DND-41 (cell line): ENCODE measurements around the gene PHF2.

Source experiments
- ATAC-seq: fragments of 200-7000 bp; cut with Tn5 transposase; 3 replicates; pipeline ENCODE4 v1.9.1; 2021; ENCODE audit warnings: low read depth; ENCODE audit not compliant: insufficient read depth
- DNase-seq: peaks from one replicate; pipeline ENCODE4 v3.0.0-alpha.2; 2020
- H2AFZ ChIP-seq: 2 replicates; pipeline ENCODE4 v1.6.0; 2012; ENCODE audit warnings: low read depth, low read length
- H3K27ac ChIP-seq: 2 replicates; pipeline ENCODE4 v1.5.1; 2012; ENCODE audit warnings: low read length, inconsistent platforms
- H3K27me3 ChIP-seq: fragments of 200-600 bp; sonication (generic); 2 replicates; pipeline ENCODE4 v1.6.0; 2012; ENCODE audit warnings: low read length, mild to moderate bottlenecking, inconsistent platforms; ENCODE audit not compliant: insufficient read depth, poor library complexity
- H3K36me3 ChIP-seq: 2 replicates; pipeline ENCODE4 v1.5.1; 2012; ENCODE audit warnings: low read length, inconsistent platforms; ENCODE audit not compliant: insufficient read depth
- H3K4me1 ChIP-seq: 2 replicates; pipeline ENCODE4 v1.5.1; 2012; ENCODE audit warnings: mild to moderate bottlenecking, low read length; ENCODE audit not compliant: insufficient read depth
- H3K4me2 ChIP-seq: 2 replicates; pipeline ENCODE4 v1.6.0; 2012; ENCODE audit warnings: mild to moderate bottlenecking, moderate library complexity, low read length, inconsistent platforms; ENCODE audit not compliant: insufficient read depth
- H3K4me3 ChIP-seq, 2 experiments: fragments of 200-600 bp in 1 of 2; shearing (Covaris generic) in 1 of 2; 2 replicates each; pipeline ENCODE4 v1.5.1; 2012 to 2016; ENCODE audit warnings: inconsistent platforms in 2 of 2, low read length in 2 of 2, mild to moderate bottlenecking in 2 of 2, low read depth in 1 of 2, moderate library complexity in 1 of 2
- H3K79me2 ChIP-seq: 2 replicates; pipeline ENCODE4 v1.6.0; 2012; ENCODE audit warnings: low read length, inconsistent platforms; ENCODE audit not compliant: insufficient read depth
- H3K9ac ChIP-seq: 2 replicates; pipeline ENCODE4 v1.6.0; 2012; ENCODE audit warnings: low read depth, mild to moderate bottlenecking, inconsistent platforms, low read length, moderate library complexity
- H3K9me3 ChIP-seq: 2 replicates; pipeline ENCODE4 v1.5.1; 2012; ENCODE audit warnings: low read length, moderate library complexity, mild to moderate bottlenecking, inconsistent platforms; ENCODE audit not compliant: insufficient read depth, severe bottlenecking
- H4K20me1 ChIP-seq: 2 replicates; pipeline ENCODE4 v1.6.0; 2012; ENCODE audit warnings: low read length; ENCODE audit not compliant: insufficient read depth
- EZH2 ChIP-seq: IDR thresholded peaks from 3 replicates; pipeline ENCODE4 v1.6.1; 2012; ENCODE audit warnings: borderline replicate concordance, low read depth, mild to moderate bottlenecking, moderate library complexity, low read length, inconsistent platforms; ENCODE audit not compliant: severe bottlenecking
- TF ChIP-seq, protein P1 (sequence below): IDR thresholded peaks from 2 replicates; pipeline ENCODE4 v1.5.1; 2012; ENCODE audit warnings: borderline replicate concordance, low read length, moderate library complexity, mild to moderate bottlenecking; ENCODE audit not compliant: poor library complexity, severe bottlenecking; ENCODE audit errors: extremely low read depth

PHF2 gene

GRCh38 chr9:93679536-93680442 is 103.4 kb downstream of the PHF2 start:
- Histone ChIP-seq H2AFZ (no peak overlapping the region), H3K79me2 (no peaks in the 10 kb centered on the region), H4K20me1 (no peaks in the 10 kb centered on the region), H3K4me2 (no peak overlapping the region), H3K4me3 (no peak overlapping the region), H3K9me3 (no peaks in the 10 kb centered on the region), H3K27ac (no peak overlapping the region), H3K27me3 (no peaks in the 10 kb centered on the region), H3K4me1 (no peaks in the 10 kb centered on the region), H3K36me3 (peaks cover 32% of the 10 kb centered on the region), H3K9ac (no peak overlapping the region)
- no peak for ATAC-seq
- TF ChIP-seq EZH2, result no peak
- TF ChIP-seq, protein P1, sequence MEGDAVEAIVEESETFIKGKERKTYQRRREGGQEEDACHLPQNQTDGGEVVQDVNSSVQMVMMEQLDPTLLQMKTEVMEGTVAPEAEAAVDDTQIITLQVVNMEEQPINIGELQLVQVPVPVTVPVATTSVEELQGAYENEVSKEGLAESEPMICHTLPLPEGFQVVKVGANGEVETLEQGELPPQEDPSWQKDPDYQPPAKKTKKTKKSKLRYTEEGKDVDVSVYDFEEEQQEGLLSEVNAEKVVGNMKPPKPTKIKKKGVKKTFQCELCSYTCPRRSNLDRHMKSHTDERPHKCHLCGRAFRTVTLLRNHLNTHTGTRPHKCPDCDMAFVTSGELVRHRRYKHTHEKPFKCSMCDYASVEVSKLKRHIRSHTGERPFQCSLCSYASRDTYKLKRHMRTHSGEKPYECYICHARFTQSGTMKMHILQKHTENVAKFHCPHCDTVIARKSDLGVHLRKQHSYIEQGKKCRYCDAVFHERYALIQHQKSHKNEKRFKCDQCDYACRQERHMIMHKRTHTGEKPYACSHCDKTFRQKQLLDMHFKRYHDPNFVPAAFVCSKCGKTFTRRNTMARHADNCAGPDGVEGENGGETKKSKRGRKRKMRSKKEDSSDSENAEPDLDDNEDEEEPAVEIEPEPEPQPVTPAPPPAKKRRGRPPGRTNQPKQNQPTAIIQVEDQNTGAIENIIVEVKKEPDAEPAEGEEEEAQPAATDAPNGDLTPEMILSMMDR, result no peak
- DNase-seq, result peak; percentile 1

GRCh38 chr9:93680443-93681268 is 104.3 kb downstream of the PHF2 start:
- no peaks in the 10 kb centered on the region for H3K9me3 ChIP-seq
- no peaks in the 10 kb centered on the region for H3K27me3 ChIP-seq
- no peak overlapping the region for H3K9ac ChIP-seq
- no peak overlapping the region for H3K27ac ChIP-seq
- ATAC-seq (no peak), DNase-seq (peak; percentile 2)
- H3K4me1 ChIP-seq, result no peaks in the 10 kb centered on the region
- peaks cover 25% of the 10 kb centered on the region for H3K36me3 ChIP-seq
- no peaks in the 10 kb centered on the region for H3K79me2 ChIP-seq
- H2AFZ ChIP-seq, result no peak overlapping the region
- H3K4me2 ChIP-seq, result no peak overlapping the region
- H4K20me1 ChIP-seq, result no peaks in the 10 kb centered on the region
- no peak overlapping the region for H3K4me3 ChIP-seq
- TF ChIP-seq, protein P1, result peak; percentile 26
- TF ChIP-seq EZH2, result no peak

GRCh38 chr9:93681269-93682154 is 105.1 kb downstream of the PHF2 start:
- TF ChIP-seq EZH2, result no peak
- TF ChIP-seq, protein P1, result no peak
- Histone ChIP-seq H2AFZ (no peak overlapping the region), H4K20me1 (no peaks in the 10 kb centered on the region), H3K4me3 (no peak overlapping the region), H3K9ac (no peak overlapping the region), H3K4me1 (no peaks in the 10 kb centered on the region), H3K9me3 (no peaks in the 10 kb centered on the region), H3K27me3 (no peaks in the 10 kb centered on the region), H3K36me3 (peaks cover 17% of the 10 kb centered on the region), H3K27ac (no peak overlapping the region), H3K4me2 (no peak overlapping the region), H3K79me2 (no peaks in the 10 kb centered on the region)
- DNase-seq (no peak), ATAC-seq (peak; percentile 41; the same call in 2 of the 3 replicates)
